Neuron (in vitro differentiated cells): ENCODE results near the gene SFI1.
"Not testable (repeated sequence)": the region's sequence is repeated elsewhere in the genome, so short reads cannot be mapped to it uniquely, and the experiment has no call there.

ENCODE experiments used
- H2AFZ ChIP-seq: one replicate; pipeline ENCODE4 v1.6.1; 2013; ENCODE audit warnings: low read depth, mild to moderate bottlenecking, inconsistent platforms, low read length, moderate library complexity
- H3K27me3 ChIP-seq: one replicate; pipeline ENCODE4 v1.6.1; 2013; ENCODE audit warnings: low read length; ENCODE audit not compliant: insufficient read depth
- H3K36me3 ChIP-seq: one replicate; pipeline ENCODE4 v1.6.1; 2013; ENCODE audit warnings: low read length; ENCODE audit not compliant: insufficient read depth
- H3K4me1 ChIP-seq: one replicate; pipeline ENCODE4 v1.6.1; 2013; ENCODE audit warnings: low read length; ENCODE audit not compliant: insufficient read depth
- H3K4me3 ChIP-seq: 2 replicates; pipeline ENCODE4 v1.5.1; 2013; ENCODE audit warnings: mild to moderate bottlenecking, low read length, moderate library complexity
- H3K9me3 ChIP-seq: one replicate; pipeline ENCODE4 v1.6.1; 2013; ENCODE audit warnings: low read length

SFI1 gene

DNA sequence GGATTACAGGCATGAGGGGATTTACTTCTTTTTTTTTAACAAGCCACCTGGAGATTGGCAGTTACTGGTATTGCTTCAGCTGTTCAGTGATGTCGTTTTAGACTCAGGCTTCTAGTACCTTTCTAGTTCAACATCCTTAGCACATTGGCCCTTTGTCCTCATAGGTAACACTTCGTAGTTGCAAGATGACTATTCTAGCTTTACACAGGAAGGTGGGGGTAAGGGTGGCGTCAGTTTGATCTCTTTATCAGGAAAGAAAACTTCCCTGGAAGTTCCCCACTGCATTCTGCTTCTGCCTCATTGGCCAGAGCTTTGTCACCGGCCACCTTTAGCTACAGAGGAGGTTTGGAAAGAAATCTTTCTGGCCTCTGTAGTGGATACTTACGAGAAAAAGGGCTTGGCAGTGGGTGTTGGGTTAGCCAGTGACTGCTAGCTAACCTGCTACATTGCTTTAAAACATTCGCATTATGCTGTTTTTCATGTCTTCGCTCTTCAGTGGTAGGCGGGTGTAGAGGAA lies 40.7 kb downstream of the SFI1 start:
- no peaks in the 10 kb centered on the region for H3K27me3 ChIP-seq
- H3K36me3 ChIP-seq, result peaks cover 7% of the 10 kb centered on the region
- H3K4me1 ChIP-seq, result no peaks in the 10 kb centered on the region
- no peaks in the 10 kb centered on the region for H3K9me3 ChIP-seq
- H3K4me3 ChIP-seq, result no peak overlapping the region
- H2AFZ ChIP-seq, result no peak overlapping the region

DNA sequence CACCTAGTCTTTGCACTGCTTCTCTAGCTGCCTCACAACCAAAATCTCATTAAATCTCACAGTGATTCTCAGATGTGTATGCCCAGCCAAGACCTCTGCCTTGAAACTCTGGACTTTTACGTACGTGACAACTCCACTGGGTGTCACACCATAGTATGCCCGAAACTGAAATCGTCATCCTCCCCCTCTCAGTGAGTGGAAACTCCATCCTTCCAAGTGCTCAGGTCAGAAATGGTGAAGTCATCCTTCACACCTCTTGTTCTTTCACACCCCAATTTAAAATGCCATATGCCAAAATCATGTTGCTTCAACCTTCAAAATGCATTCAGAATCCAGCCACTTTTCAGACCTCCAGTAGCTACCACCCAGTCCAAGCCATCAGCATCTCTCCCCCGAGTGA lies 42.5 kb downstream of the SFI1 start:
- H3K4me1 ChIP-seq, result no peaks in the 10 kb centered on the region
- H3K9me3 ChIP-seq, result no peaks in the 10 kb centered on the region
- no peaks in the 10 kb centered on the region for H3K27me3 ChIP-seq

DNA sequence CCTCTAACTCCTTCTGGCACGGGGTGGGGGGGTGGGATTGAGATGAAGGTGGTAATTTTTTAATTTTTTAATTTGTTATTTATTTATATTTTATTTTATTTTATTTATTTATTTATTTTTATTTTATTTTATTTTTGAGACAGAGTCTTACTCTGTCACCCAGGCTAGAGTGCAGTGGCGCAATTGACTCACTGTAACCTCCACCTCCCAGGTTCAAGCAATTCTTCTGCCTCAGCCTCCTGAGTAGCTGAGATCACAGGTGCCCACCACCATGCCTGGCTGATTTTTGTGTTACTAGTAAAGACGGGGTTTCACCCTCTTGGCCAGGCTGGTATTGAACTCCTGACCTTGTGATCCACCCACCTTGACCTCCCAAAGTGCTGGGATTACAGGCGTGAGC lies 43.8 kb downstream of the SFI1 start:
- H3K4me1 ChIP-seq, H3K4me3 ChIP-seq, H3K9me3 ChIP-seq, H2AFZ ChIP-seq, H3K27me3 ChIP-seq, H3K36me3 ChIP-seq: not testable (repeated sequence)

More for the DNA sequence above, 42.5 kb downstream of the SFI1 start:
- peaks cover 7% of the 10 kb centered on the region for H3K36me3 ChIP-seq
- no peak overlapping the region for H3K4me3 ChIP-seq
- H2AFZ ChIP-seq, result no peak overlapping the region

DNA sequence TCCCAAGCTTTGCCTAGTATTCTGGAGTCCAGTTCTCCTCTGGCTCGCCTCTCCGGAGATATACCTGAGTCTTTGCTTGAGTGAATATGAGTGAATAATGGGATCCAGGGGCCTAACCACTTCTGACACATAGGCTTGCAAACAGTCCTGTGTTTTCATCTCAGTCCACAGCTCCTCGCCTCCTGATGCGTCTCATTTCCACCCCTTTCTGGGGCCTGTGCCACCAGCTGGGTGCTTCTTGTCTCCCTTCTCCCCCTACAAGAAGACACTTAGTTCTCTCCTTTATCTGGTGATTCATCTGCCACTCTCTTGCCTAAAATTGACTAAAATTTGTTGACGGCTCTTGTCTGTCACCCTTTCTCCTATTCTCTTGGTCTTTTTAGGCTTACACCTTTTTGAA lies 44.6 kb downstream of the SFI1 start:
- H3K4me3 ChIP-seq, result no peak overlapping the region
- no peaks in the 10 kb centered on the region for H3K4me1 ChIP-seq
- H3K36me3 ChIP-seq, result peaks cover 7% of the 10 kb centered on the region
- no peak overlapping the region for H2AFZ ChIP-seq
- no peaks in the 10 kb centered on the region for H3K27me3 ChIP-seq
- H3K9me3 ChIP-seq, result no peaks in the 10 kb centered on the region

DNA sequence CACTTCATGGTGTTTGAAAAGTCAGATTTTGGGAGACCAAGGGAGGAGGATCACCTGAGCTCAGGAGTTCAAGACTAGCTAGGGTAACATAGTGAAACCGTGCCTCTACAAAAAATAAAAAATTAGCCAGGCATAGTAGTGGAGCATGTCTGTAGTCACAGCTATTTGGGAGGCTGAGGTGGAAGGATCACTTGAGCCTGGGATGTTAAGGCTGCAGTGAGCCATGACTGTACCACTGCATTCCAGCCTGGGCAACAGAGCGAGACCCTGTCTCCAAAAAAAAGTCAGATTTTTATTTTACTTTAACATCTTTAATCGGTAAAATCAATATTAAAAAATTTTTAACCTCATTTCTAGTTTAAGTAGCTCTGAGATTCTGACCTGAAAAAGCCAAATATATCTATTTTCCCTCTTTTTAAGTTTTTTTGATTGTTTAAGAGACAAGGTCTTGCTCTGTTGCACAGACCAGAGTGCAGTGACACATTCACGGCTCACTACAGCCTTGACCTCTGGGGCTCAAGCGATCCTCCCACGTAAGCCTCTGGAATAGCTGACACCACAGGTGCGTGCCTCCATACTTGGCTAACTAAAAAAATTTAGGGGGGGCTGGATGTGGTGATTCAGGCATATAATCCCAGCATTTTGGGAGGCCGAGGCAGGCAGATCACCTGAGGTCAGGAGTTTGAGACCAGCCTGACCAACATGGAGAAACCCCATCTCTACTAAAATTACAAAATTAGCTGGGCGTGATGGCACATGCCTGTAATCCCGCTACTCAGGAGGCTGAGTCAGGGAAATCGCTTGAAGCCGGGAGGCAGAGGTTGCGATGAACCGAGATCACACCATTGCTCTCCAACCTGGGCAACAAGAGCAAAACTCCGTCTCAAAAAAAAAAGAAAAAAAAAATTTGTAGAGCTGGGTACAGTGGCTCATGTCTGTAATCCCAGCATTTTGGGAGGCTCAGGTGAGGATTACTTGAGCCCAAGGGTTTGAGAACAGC lies 48.4 kb downstream of the SFI1 start:
- Histone ChIP-seq H3K36me3 (peaks cover 6% of the 10 kb centered on the region), H3K9me3 (no peaks in the 10 kb centered on the region), H3K4me3 (no peak overlapping the region), H3K4me1 (no peaks in the 10 kb centered on the region), H2AFZ (no peak overlapping the region), H3K27me3 (no peaks in the 10 kb centered on the region)

DNA sequence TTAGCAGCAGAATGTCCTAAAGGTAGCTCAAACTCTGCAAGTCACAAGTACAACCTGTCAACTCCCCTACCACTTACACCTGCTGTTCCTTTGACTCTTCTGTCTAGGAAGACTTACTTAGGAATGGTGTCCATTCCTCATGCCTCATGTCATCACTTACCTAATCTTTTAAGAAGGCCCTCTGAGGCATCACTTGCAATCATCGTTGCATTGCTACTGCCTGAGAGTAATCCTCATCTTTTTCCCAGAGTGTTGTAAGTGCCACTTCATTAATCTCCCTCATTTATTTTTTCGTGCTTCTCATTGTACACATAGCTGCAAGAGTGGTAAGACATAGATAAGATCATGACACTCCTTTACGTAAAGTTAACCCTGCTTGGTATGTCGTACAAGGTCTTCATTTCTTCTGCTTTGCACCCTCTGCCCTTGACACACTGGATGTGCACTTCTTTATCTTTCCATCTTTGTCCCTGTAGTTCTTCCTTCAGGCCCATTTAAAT lies 54.6 kb downstream of the SFI1 start:
- no peaks in the 10 kb centered on the region for H3K9me3 ChIP-seq
- H3K4me3 ChIP-seq, result no peak overlapping the region
- peaks cover 26% of the 10 kb centered on the region for H3K36me3 ChIP-seq
- H3K4me1 ChIP-seq, result no peaks in the 10 kb centered on the region
- no peaks in the 10 kb centered on the region for H3K27me3 ChIP-seq
- no peak overlapping the region for H2AFZ ChIP-seq

DNA sequence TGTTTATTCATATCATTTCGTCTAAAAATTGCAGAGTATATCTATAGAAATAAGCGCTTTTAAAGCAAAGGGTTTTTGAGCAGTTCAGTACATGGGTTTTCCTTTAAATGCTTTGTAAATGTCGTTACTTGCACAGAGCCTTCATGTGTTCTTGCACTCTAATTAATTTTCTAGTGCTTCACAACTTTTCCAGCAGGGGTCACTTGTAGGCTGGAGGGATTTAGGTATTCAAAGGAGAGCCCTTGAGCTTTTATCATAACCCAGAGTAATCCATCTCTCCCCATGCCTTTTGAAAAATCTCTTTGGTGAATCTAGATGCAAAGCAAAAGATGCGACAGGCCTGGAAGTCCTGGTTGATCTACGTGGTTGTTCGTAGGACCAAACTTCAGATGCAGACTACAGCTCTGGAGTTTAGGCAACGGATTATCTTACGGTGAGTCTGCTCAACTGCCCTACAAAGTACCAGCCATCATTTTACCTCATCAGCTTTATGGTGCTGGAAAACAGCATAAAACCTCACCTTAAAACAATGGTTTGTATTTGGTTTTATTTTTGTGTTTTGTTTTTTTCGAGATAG lies 60.4 kb downstream of the SFI1 start:
- no peaks in the 10 kb centered on the region for H3K4me1 ChIP-seq
- no peak overlapping the region for H2AFZ ChIP-seq
- H3K36me3 ChIP-seq, result peaks cover 16% of the 10 kb centered on the region

DNA sequence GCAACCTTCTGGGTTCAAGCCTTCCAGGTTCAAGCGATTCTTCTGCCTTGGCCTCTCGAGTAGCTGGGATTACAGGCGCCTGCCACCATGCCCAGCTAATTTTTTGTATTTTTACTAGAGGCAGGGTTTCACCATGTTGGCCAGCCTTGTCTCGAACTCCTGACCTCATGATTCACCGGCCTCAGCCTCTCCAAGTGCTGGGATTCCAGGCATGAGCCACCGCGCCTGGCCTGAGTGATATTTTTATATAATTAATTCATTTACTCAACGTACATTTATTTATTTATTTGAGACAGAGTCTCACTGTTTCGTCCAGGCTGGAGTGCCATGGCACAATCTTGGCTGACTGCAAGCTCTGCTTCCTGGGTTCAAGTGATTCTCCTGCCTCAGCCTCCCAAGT lies 62.2 kb downstream of the SFI1 start:
- H3K36me3 ChIP-seq, result peaks cover 15% of the 10 kb centered on the region
- H2AFZ ChIP-seq, H3K27me3 ChIP-seq, H3K9me3 ChIP-seq, H3K4me3 ChIP-seq, H3K4me1 ChIP-seq: not testable (repeated sequence)

More for the DNA sequence above, 60.4 kb downstream of the SFI1 start:
- H3K9me3 ChIP-seq, result no peaks in the 10 kb centered on the region
- no peaks in the 10 kb centered on the region for H3K27me3 ChIP-seq
- no peak overlapping the region for H3K4me3 ChIP-seq

DNA sequence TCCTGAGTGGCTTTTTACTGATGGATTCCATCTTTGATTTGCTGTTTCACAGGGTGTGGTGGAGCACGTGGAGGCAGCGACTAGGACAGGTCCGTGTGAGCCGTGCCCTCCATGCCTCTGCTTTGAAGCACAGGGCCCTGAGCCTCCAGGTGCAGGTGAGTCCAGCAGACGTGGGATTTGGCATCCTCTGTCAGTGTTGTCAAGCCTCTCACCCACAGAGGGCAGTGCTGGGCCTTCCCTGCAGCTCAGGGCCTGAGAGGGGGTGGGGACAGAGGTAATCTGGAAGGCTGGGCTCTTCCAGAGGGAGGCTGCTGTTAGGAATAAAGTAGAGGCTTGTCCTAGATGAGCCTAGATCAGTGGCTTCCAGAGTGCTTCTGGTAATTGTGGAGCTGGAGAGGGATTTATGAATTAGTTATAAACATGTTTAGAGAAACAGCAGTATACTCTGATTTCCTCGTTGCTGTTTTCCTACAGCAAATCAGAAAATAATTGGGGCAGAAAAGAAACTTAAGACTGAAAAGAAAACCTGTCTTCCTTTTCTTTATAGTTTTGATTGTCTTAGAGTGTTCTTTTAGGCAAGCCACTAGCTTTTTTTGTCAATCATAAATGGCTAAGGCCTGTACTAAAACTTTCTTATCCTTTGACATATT lies 65.0 kb downstream of the SFI1 start:
- no peaks in the 10 kb centered on the region for H3K4me1 ChIP-seq
- no peaks in the 10 kb centered on the region for H3K9me3 ChIP-seq
- no peak overlapping the region for H2AFZ ChIP-seq
- H3K4me3 ChIP-seq, result no peak overlapping the region
- H3K27me3 ChIP-seq, result no peaks in the 10 kb centered on the region
- peaks cover 15% of the 10 kb centered on the region for H3K36me3 ChIP-seq

DNA sequence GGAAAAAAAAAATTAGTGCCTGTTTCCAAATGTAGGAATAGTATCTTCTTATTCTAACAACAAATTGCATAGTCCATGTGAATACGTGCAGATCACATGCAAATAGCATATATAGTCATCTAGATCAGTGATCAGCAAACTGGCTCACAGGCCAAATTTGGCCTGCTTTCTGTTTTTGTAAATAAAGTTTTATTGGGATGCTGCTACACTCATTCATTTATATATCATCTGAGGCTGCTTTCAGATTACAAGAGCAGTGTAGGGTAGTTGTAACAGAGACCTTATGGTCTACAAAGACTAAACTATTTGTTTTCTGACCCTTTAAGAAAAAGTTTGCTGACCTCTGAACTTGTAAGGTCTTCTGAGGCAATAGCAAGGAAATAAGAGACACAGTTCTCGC lies 65.6 kb downstream of the SFI1 start:
- Histone ChIP-seq H3K4me1 (no peaks in the 10 kb centered on the region), H3K4me3 (no peak overlapping the region), H3K9me3 (no peaks in the 10 kb centered on the region), H3K27me3 (no peaks in the 10 kb centered on the region), H2AFZ (no peak overlapping the region), H3K36me3 (peaks cover 14% of the 10 kb centered on the region)

DNA sequence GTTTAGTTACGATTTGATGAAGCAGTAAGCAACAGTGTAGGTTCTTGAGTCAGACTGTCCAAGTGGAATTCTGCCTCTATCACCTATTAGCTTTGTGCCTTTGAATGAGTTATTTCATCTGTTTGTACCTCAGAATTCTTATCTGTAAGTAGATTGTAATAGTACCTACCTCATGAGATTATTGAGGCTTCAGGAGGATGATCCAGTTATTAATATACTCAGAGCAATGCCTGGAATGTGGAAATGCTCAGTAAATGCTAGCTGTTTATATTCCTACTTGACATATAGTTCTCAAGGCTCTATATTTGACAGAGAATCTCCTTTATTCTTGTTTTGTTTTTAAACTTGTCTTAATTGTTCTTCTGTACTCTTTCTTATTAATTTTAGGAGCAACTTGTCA lies 70.1 kb downstream of the SFI1 start:
- H3K27me3 ChIP-seq, result no peaks in the 10 kb centered on the region
- no peaks in the 10 kb centered on the region for H3K9me3 ChIP-seq
- H3K4me1 ChIP-seq, result no peaks in the 10 kb centered on the region
- H3K36me3 ChIP-seq, result no peaks in the 10 kb centered on the region
- no peak overlapping the region for H3K4me3 ChIP-seq
- H2AFZ ChIP-seq, result no peak overlapping the region

DNA sequence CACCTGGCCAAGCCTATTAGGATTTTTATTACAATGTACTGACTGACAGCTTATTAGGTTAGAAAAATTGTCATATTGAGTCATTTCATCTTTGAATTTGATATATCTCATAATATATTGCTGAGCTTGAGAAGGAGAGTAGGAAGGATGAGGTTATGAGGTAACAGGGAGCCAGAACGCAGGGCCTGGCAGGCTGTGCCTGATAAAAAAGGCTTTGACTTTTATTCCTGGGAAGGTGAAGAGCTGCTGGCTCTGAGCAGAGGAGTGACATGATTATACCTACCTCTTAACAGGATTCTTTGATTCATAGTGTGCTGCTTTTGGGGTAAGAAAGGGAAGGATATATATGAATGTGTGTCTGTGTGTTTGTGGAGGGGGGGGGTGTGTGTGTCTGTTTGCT lies 70.9 kb downstream of the SFI1 start:
- Histone ChIP-seq H3K4me3 (no peak overlapping the region), H3K4me1 (no peaks in the 10 kb centered on the region), H3K27me3 (no peaks in the 10 kb centered on the region), H2AFZ (no peak overlapping the region), H3K9me3 (no peaks in the 10 kb centered on the region), H3K36me3 (no peaks in the 10 kb centered on the region)

DNA sequence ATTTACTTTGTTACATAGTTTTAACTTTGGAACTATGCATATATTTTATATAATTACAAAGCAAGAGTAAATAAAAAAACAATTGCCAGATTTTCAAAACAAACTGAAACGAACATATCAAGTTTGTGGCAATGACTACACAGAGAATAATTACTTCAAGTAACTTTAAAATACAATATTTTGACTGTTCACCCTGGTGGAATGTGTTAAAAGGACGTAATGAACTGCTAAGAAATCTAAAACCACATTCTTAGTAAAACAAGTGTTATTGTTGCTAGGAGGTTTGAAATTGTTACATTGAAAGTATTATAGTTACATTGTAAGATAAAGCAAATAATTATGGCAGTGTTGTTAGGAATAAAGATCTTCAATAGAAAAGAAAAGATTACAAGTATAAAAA lies 71.4 kb downstream of the SFI1 start:
- Histone ChIP-seq H3K4me3 (no peak overlapping the region), H2AFZ (no peak overlapping the region), H3K27me3 (no peaks in the 10 kb centered on the region), H3K9me3 (no peaks in the 10 kb centered on the region), H3K36me3 (peaks cover under 1% of the 10 kb centered on the region), H3K4me1 (no peaks in the 10 kb centered on the region)
